Coronary artery (tissue), 2 donors: ENCODE data around the gene FMN1.

ENCODE experiments used
- DNase-seq: peaks from one replicate; pipeline ENCODE4 v3.0.0-alpha.2; 2017; ENCODE audit warnings: low spot score
- H3K27ac ChIP-seq, 2 donors: fragments of 200-600 bp; sonication (generic); one replicate each; pipeline ENCODE4 v1.5.1; 2016 to 2019
- H3K4me3 ChIP-seq: fragments of 200-600 bp; sonication (generic); 2 replicates; pipeline ENCODE4 v1.5.1; 2016; ENCODE audit warnings: mild to moderate bottlenecking, moderate library complexity
- CTCF ChIP-seq: fragments of 200-600 bp; sonication (generic); IDR thresholded peaks from one replicate; pipeline ENCODE4 v1.5.1; 2019; ENCODE audit warnings: antibody characterized with exemption

Gene FMN1

DNA sequence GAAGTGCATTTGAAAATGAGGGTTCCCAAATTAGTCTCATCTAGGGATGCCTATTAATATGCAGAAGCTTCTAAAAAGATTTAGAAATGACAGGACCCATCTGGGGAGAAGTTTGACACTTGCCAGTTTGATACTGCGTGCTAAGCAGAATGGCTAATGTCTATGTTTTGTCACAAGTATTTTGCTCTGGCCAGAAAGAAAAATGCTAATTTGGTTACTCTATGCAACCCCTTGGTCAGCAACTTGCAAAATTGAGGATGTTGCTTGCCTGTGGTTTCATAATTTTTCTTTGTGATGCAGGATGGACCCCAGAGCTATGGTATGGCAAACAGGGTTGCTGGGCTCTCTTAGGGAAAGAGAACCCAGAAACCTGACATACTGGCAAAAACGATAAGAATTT, 148.2 kb downstream of the FMN1 start:
- no peak for DNase-seq
- no peak overlapping the region for H3K27ac ChIP-seq
- H3K4me3 ChIP-seq, result no peak overlapping the region
- no peak for TF ChIP-seq CTCF

DNA sequence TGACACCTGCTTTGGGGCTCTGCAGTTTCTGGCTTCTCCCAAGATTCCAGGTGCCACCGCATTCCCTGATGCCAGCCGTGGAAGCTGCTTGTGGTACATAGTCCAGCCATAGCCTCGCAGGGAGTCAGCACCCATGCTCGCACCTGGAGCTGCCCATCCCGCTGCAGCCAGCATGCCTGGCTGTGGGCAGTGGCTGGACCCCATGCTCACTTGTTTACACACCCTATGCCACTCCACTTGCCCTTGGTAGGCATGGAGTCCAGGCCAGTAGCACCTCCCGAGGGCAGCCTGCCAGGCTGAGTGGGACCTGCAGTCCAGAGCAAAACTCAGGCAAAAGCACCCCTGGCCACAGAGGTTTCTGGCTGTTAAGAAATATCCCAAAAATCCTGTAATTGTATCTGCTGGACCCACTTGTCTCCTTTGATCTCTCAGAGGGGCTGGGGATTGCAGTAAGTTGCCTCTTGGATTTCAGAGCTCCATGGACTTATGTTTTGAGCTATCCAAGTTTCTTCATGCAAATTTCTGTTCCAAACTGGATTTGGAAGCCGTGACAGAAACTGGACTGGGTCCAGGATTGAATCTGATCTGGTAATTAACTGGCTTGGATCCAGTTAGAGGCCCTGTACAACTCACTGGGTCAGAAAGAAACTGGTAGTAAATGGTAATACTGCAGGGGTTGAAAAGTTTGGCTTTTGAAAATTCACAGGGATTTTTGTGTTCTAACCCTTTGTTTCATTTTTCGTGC, 149.3 kb downstream of the FMN1 start:
- TF ChIP-seq CTCF, result no peak

GRCh38 chr15:33044598-33044997, 149.9 kb downstream of the FMN1 start:
- Histone ChIP-seq H3K27ac (no peak overlapping the region), H3K4me3 (no peak overlapping the region)
- no peak for TF ChIP-seq CTCF
- DNase-seq, result no peak

More for the DNA sequence above, 149.3 kb downstream of the FMN1 start:
- no peak overlapping the region for H3K27ac ChIP-seq
- H3K4me3 ChIP-seq, result no peak overlapping the region
- no peak for DNase-seq

DNA sequence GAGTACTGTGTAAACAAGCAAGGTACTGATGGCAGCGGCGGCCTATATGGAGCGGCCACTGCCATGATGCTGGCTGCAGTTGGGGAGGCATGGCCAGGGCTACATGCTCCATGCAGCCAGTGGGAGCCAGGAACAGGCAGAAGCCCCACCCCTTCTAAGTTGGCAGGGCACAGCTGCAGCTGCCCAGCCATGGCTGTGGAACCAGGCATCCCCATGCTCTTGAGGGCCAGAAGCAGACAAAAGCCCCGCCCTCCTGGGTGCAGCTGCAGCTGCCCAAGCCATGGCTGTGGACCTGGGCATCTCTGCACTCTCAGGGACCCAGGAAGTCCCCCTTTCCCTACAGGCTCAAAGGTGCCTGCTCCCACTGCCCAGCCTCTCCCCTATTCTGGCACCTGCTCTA, 150.9 kb downstream of the FMN1 start:
- H3K4me3 ChIP-seq, result no peak overlapping the region
- TF ChIP-seq CTCF, result no peak
- DNase-seq, result no peak
- no peak overlapping the region for H3K27ac ChIP-seq

DNA sequence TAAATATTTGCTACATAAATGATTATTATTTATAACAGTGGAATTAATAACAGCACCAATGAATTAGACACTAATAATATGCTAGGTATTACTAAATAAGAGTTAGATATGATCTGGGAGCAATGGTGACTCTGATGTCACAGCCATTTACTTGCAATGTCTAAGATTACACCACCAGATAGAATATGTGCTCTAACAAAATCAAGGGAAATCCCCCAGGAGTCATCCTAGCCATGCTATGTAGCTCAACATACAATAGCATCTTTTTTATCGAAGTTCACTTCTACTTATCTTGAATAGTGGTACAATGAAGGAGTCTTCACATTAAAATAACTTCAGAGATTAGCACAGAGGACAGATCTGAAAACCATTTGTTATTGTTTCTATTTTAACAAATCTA, 154.0 kb downstream of the FMN1 start:
- Histone ChIP-seq H3K27ac (no peak overlapping the region), H3K4me3 (no peak overlapping the region)
- DNase-seq, result no peak
- no peak for TF ChIP-seq CTCF

DNA sequence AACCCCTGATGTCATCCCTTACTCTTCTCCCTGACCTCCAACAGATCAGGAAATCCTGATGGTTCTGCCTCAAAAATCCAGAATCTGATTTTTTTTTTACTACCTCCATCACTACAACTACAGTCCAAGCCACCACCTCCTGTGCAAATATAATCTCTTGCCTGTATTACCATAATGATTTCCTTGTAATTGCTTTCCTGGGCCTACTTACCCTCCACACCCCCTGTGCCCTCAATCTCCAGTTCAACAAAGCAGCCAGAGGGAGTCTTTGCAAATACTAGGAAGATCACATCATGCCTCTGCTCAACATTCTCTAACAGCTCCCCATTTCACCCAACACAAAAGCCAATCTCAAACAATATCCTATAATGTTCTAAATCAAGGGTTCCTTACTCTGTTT, 159.9 kb downstream of the FMN1 start:
- no peak overlapping the region for H3K27ac ChIP-seq
- no peak for TF ChIP-seq CTCF

GRCh38 chr15:33032053-33032452, 162.5 kb downstream of the FMN1 start:
- TF ChIP-seq CTCF, result no peak
- no peak for DNase-seq
- no peak overlapping the region for H3K4me3 ChIP-seq

More for the DNA sequence above, 159.9 kb downstream of the FMN1 start:
- H3K4me3 ChIP-seq, result no peak overlapping the region
- DNase-seq, result no peak

More at GRCh38 chr15:33032053-33032452, 162.5 kb downstream of the FMN1 start:
- H3K27ac ChIP-seq, result no peak overlapping the region
